Activated CD8-positive, alpha-beta memory T cell treated with anti-CD3 and anti-CD28 coated beads for 24 hours (primary cell): ENCODE results near the gene REM2.
"Not testable (repeated sequence)": the region's sequence is repeated elsewhere in the genome, so short reads cannot be mapped to it uniquely, and the experiment has no call there.

Experiments
- DNase-seq: peaks from one replicate; pipeline ENCODE4 v3.0.0-alpha.2; 2020

The REM2 gene

DNA sequence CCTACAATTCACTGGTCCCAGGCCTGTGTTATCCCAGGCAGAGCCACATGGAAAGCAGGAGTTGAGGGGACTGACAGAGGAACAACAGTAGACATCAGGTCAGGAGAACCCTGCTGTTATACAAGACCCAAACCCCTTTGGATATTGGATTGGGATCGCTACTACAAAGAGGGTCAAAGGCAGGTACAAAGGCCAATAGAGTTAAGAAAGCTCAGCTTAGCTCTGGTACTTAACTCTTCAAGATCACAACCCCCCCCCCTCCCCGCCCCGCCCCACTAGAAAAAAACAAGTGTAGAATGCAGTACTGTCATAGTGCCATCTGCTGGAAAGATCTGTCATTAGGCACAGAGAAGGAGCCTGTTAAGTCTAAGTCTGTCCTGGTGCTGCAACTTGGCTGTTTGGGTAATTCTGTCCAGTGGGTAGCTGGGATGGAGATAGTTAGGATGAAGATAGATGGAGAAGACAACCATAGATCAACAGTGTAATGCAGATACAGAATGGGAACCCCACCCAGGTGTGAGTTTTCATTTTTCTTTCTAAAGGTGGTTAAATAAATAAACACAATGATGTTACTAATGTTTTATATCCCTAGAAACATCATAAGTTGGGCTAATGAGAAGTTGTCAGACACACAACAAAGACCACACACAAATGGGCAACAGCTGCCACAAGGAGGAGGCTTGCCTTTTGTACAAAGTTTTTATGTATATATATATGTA is 17.2 kb downstream of the REM2 start:
- DNase-seq = no peak

DNA sequence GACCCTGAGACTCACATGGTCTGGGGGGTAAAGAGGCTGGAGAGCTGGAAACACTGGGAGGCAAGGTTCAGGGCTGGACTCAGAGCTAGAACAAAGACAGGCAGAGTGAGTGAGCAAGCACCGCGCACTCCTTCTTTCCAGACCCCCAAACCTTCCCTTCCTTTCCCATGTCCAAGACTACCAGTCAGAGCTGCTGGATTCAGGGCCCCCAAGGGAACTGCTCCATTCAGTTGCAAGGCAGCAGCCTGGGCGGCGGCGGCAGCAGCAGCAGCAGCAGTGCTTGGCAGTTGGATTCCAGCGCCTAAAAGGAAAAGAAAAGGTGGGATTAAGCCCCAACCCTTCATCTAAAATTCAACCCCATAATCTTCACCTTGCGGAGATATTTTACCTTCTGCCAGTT is 18.8 kb downstream of the REM2 start:
- no peak for DNase-seq

DNA sequence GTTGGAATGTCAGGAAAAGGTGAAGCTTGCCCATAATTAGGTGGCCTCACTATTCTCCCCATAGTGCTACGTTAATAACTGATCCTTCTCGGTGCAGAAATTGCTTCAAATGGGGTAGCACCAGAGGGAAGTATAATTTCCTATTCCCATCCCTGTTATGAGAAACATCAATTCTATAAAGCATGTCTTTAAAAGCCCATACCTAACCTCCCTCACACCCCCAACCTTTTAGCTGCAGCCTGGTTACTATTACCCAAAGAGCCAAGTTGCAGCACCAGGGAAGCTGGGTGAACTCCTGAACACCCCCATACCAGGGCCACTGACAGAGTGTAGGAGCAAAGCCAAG is 20.7 kb downstream of the REM2 start:
- DNase-seq = no peak

DNA sequence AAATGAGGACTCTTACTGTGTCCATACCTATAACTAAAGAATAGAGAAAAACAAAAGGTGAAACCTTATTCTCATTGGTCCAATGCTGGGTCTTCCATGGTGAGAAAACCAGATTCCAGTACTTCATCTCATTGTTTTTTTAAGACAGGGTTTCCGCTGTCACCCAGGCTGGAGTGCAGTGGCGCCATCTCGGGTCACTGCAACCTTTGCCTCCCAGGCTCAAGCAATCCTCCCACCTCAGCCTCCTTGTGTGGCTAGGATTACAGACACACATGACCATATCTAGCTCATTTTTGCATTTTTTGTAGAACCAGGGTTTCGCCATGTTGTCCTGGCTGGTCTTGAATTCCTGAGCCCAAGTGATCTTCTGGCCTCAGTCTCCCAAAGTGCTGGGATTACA is 22.6 kb downstream of the REM2 start:
- DNase-seq = no peak

DNA sequence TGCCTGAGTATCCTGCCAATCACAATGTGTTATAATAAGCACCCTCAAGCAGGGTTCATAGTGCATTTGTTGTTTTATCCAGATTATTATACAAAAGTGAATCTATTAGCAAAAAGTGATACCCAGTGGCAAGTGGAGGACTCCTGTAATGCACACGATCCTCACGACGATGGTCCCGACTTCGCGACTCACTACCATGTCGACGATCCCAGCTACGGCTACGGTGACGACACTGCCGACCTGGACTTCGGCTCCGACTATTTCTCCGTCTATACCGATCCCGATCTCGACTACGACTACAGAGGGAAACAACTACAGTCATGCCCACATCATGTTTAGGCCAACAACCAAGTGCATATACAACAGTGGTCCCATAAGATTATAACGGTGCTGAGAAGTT is 23.1 kb downstream of the REM2 start:
- DNase-seq = no peak

DNA sequence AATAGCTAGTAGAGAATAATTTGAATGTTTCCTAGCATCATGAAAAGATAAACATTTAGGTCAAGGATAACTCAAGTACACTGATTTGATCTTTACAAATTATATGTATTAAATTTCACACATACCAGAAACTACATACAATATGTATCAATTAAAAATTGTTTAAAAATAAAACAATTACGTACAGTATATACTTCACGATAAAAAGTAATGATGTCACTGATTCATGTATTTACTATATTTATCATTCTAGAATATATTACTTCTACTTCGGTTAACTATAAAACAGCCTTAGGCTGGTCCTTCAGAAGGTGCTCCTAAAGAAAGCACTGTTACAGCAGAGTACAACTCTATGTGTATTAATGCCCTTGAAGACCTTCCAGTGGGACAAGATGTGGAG is 24.4 kb downstream of the REM2 start:
- no peak for DNase-seq

DNA sequence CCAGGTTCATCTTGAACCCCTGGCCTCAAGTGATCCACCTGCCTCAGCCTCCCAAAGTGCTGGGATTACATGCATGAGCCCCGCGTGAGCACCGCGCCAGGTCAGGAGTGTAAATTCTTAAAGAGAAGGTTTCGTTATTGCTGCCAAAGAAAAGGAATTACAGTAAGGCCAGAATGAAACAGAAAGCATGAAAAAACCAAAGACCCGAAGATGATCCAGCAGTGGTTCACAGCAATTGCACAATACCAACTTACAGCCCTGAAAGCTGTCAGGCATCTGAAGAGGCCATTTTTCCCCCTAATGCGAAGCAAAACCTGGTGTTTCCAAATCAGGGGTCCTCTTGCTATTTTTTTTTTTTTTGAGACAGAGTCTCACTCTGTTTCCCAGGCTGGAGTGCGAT is 25.6 kb downstream of the REM2 start:
- DNase-seq = no peak

DNA sequence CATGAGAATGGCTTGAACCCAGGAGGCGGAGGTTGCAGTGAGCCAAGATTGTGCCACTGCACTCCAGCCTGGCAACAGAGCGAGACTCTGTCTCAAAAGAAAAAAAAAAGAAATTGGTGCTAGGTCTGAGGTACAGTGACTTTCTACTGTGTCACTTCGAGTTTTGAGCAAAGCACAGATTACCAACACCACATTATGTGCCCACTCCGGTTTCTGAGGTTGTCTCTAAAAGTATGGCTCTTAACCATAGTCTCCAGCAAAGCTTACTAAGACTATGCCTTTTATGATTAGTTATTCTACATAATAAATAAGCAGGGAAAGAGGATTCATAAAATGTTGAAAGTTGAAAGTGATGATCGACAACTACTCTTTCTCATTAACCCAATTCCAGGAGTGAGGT is 27.9 kb downstream of the REM2 start:
- no peak for DNase-seq

DNA sequence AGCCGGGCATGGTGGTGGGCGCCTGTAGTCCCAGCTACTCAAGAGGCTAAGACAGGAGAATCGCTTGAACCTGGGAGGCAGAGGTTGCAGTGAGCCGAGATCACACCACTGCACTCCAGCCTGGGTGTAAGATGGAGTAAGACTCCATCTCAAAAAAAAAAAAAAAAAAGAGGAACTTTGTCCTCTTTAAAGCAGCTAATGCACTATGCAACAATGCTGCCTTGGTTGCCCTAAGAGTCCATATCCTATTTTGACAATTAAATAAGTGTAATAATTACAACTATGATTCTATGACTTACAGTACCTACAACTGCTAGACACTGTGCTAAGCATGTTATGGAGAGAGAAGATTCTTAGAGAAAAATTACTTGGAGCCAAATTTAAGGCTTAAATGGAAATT is 31.8 kb downstream of the REM2 start:
- DNase-seq = not testable (repeated sequence)

DNA sequence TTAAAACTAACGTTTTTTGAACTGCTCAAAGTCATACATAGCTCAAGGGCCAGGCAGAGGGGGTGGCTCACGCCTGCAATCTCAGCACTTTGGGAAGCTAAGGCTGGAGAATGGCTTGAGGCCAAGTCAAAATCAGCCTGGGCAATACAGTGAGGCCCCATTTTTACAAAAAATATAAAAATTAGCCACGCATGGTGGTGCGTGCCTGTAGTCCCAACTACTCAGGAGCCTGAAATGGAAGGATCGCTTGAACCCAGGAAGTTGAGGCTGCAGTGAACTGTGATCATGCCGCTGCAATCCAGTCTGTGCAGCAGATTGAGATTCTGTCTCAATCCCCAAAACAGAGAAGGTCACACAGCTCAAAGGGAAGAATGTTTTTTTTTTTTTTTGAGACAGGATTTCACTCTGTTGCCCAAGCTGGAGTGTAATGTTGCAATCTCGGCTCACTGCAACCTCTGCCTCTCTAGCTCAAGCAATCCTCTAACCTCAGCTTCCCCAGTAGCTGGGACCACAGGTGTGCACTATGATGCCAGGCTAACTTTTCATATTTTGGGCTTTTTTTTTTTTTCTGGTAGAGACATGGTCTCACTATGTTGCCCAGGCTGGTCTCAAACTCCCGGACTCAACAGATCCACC is 33.0 kb downstream of the REM2 start:
- DNase-seq = no peak

DNA sequence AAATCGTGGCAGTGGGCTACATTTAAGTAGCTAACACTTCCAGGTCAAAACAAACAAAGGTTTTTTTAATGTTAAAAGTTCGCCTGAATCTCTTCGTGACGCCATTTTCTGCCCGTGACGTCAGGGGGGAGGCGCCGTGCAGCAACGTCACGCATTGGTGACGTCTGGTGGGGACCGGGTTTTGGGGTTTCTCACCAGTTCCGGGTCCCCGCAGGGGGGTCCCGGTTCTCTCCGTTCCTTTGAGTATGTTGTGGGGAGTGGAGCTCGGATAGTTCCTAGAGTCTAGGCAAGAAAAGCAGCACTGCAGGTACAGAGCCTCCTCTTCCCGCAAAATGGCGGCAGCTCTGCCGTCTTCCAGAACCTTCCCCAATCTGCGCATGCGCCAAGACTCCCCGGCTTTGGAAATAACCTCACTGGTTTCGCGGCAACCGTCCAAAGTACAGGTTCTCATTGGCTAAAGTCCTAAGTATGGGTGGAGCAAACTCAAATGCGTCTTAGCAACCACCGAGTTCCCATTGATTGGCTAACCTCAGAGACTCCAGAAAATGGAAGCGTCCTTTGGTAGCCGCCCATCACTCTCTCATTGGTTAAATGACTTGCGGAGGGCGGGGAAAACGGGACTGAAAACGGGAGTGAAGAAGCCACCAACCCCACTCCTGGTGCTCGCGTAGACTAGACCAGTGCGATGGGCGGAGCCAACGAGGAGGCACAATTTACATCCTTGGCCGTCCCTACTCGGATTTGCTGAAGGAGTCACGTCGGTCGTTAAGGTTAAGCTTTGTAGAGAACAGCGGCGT is 36.0 kb downstream of the REM2 start, which contains the start of gene RBM23:
TSS of gene RBM23 (minus strand) at position 346 of the 797 bp plus-strand sequence.
- peak; percentile 100 for DNase-seq

DNA sequence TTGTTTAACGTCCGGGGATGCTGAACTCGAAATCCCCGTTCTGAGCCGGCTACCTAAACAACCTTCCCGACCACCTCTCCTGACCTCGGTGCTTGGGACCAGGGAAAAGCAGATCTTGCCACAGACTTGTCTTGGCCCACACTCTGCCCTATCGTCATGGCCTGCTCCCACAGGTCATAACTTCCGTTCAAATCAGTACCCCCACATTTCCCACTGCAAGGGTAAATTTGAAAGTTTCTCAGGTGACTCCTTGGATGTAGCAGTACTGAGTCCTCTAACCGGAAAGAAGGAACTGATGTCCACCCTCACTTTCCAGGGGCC is 36.5 kb downstream of the REM2 start:
- no peak for DNase-seq

DNA sequence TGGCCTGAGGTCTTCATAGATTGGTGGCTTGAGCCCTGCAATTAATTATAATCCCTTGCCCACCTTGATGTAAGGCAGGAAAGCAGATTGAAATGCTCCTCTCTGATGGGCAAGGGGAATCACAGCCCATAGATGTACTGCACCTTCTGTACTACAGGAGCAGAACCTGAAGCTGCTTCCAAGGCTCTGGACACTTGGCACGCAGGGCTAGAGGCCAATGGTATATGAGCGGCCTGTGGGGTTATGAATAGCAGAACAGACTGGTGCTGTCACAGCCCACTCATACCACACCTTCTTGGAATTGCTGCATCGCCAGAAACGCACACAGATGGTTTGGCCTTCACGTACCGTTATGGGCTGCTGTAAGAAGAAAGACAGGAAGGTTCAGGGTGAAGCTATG is 37.7 kb downstream of the REM2 start:
- DNase-seq = no peak

DNA sequence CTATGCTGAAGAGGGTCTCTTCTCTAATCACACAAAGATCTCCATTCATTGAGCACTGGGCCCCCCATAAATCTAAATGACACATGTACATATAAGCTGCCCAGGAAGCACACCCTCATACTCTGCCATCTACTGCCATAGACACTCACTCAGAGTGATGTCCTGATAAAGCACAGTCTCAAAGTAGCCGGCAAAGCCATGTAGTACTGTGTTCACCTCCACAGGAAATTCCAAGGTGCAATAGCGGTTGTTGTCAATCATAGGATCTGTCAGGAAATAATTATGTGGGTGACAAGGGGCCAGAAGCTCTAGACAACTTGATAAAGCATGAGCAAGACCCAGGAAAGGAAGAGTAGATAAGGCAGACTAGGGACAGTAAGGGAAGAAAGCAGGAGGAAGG is 39.3 kb downstream of the REM2 start:
- no peak for DNase-seq

DNA sequence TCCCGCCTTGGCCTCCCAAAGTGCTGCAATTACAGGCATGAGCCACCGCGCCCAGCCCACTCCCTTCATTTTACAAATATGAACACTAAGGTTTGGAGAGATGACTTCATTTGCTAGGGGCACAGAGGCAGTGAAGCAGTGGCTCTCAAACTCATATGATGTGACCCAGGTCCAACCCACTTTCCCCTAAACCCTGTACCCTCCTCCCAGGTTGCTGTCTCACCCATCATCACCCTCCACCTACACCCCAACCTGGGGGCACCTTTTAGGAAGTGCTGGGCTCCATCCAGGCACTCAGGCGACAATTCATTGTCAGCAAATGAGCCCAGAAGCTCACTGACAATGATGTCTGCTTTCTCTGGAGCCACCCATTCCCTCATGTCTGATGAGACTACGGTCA is 40.7 kb downstream of the REM2 start:
- DNase-seq = no peak

DNA sequence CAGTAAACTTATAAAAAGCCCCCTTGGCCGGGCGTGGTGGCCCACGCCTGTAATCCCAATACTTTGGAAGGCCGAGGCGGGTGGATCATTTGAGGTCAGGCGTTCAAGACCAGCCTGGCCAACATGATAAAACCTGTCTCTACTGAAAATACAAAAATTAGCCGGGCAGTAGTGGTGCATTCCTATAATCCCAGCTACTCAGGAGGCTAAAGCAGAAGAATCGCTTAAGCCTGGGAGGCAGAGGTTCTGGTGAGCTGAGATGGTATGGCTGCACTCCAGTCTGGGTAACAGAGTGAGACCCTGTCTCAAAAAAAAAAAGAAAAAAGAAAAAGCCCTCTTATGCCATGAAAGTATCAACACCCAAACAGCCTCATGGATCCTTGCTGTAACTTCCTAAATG is 42.5 kb downstream of the REM2 start:
- no peak for DNase-seq

DNA sequence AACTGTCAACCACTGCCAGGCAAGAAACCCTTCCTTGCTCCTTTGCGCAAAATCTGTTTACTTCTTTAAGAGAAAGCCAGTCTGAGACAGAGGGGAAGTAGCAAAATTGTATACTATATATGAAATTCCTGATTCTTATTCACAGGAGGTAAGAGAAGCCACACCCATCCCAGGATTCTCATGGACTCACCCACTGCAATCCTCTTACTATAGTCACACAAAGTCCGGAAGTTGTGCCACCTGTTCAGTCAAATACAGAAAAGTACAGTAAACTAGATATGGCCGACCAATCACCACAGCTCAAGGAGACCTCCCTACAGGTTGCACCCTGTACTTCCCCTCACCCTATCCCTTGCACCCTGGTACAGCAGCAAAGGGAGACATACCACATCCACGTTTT is 43.3 kb downstream of the REM2 start:
- DNase-seq = no peak

DNA sequence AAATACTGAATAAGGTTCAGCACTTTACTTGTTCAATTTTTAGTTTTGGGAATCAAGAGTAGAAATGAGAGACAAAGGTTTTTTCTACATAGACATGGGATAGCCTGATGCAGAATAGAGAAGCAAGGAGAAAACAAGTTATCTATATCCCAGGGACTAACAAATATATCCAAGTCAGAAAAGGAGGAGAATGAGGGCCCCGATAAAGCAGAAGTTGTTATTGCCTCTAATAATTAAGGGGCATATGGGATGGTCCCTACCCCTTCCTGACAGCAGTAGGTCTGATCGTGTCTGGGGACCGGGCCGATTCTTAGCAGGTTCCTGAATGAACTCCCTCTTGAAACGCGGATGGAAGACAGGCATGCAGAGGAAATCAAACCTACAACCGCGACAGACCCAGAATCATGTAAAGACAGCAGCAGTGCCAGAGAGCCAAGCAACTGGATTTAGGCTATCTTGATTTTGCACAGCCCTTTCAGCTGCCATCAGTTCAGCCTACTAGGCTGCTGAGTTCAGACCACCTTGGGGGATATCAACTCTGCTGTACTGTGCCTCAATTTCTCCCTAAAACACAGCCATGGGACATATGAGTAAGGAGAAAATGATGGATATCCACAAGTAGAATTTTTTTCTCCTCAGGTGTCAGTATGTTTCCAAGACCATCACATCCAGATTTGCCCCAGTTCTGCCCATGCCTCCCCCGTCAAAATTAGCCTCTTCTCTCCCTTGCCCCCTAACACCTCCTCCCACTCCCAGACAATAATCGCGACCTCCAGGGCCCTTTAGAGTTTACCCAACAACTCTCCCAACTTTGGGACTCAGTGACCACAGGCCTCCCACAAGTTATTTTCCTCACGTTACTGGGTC is 45.4 kb downstream of the REM2 start:
- peak; percentile 60 for DNase-seq

DNA sequence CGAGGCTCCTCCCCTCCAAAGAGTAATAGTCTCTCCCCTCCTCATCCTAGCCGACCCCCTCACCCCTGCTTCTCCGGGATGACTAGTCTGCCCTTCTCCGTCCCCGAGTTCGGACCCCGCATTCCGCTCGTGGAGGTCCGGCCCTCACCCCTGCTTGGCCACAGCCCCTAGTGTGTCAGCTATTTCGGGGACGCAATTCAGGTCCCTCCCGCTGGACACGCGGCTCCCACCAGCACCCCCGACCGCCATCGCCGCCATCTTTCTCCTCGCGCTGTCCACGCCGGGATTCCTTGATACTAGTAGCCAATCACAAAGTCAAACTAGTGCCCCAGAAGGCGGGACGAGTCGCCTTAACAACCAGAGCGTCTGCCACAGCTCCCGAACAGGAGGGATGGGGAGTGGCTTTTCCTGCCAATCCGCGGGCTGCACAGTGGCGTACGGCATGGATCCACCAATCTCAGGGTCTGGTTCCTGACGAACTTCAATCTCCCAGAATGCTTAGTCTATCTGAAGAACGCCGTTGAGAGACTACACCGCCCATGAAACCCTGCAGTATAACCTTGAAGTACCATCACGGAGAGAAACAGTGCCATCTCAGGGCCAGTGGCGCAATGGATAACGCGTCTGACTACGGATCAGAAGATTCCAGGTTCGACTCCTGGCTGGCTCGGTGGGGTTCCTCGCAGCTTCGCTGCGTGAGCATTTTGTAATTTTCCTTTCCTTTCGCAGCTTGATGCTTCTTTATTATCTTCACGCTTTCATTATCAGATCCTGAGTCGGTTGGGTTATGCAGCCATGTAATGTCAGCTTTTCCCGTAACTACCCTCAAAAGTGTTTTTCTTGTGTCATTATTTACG is 46.3 kb downstream of the REM2 start, which contains the start of gene PRMT5:
TSS of gene PRMT5 (minus strand) at position 273 of the 857 bp plus-strand sequence. CDS start at position 258, 15 bp downstream.
- DNase-seq = peak; percentile 100

DNA sequence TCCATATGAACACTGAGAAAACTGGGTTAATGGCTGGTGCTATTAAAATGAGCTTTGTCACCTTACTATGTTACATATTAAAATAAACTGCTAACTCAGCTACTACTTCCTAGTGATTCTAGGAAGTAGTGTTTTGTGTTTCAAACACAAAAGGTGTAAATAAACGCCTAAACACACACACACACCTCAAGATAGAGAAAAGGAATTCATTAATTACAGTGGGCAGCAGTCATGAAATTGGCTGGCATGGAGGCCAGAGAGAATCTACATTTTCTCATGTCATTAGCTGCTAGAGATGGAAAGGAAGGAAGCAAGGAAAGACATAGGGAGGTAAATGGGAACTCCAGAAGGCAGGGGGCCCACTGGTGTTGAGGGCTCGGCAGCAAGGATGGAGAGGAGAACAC is 46.9 kb downstream of the REM2 start:
- DNase-seq = no peak

DNA sequence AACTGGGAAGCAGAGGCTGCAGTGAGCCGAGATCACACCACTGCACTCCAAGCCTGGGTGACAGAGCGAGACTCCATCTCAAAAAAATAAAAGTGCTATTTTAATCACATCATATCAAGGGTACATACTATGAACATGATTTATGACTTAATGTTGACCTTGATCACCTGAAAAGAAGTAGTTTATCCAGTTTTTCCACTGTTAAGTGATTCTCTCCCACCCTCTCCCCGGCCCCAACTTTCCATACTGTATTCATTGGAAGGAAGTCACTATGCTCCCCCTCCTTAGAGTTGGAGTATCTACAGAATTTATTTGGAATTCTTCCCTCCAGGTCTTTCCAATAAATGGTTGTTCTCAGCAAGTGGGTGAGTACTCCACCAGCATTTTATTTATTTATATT is 49.1 kb downstream of the REM2 start:
- no peak for DNase-seq

DNA sequence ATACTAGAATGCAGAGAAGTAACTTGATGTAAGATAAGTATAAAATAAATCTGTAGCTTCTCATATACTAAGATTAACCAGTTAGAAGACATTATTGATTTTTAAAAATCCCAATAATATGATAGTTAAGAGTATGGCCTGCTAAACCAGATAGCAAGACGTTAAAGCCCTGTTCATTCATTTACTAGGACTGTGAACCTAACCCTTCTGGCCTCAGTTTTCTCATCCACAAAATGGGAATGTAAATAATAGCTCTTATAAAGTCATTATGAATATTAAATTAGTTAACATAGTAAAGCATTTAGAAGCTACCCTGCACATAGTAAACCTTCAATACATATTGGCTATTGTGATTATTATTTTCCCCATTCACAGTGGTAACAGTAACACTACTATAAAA is 52.1 kb downstream of the REM2 start:
- DNase-seq = no peak
